GM12878 (cell line): ENCODE results near the gene SLC23A2. TPM values are rescaled to one million over a fixed set of nuclear protein-coding genes. Genes with fewer than 3 reads are reported as not detected.

ENCODE experiments used
- ATAC-seq: fragments of 200-7000 bp; cut with Tn5 transposase; 3 replicates; pipeline ENCODE4 v1.9.1; 2020; ENCODE audit warnings: mild to moderate bottlenecking, moderate library complexity
- BruUV-seq: library from RNA; stranded (reverse); fragments of 400-500 nt; replicated peaks from 2 replicates; lab custom pipeline; 2021; lab: Mats Ljungman, UMichigan
- CTCF ChIA-PET: fragments of 300-600 bp; sonication (Branson Sonifier 250); formaldehyde crosslinking; extraction: SDS; loops from one replicate; lab custom pipeline; 2021; ENCODE audit warnings: inconsistent platforms; lab: Yijun Ruan, JAX
- POLR2A ChIA-PET: fragments of 350-600 bp; formaldehyde crosslinking; extraction: SDS; loops from one replicate; lab custom pipeline; 2021; ENCODE audit warnings: inconsistent platforms; lab: Charles Lee
- RAD21 ChIA-PET: fragments of 300-600 bp; sonication (Branson Sonifier 250); formaldehyde crosslinking; loops from one replicate; lab custom pipeline; 2023; ENCODE audit warnings: antibody characterized with exemption; ENCODE audit not compliant: unreplicated experiment; lab: Charles Lee
- SMC1A ChIA-PET: fragments of 300-600 bp; sonication (Branson Sonifier 250); formaldehyde crosslinking; loops from one replicate; lab custom pipeline; 2023; ENCODE audit not compliant: unreplicated experiment, uncharacterized antibody; lab: Charles Lee
- DNase-seq: peaks from one replicate; pipeline ENCODE4 v3.0.0-alpha.2; 2011; ENCODE audit warnings: low read depth, low spot score
- FAIRE-seq: peaks from 3 replicates; lab custom pipeline; 2011; peaks lifted over from hg19 to GRCh38; lab: Jason Lieb, UNC
- H2AFZ ChIP-seq: 2 replicates; pipeline ENCODE4 v1.6.0; 2011; ENCODE audit warnings: low read depth, low read length, control low read depth; ENCODE audit not compliant: control insufficient read depth
- H3K27ac ChIP-seq: 2 replicates; pipeline ENCODE4 v1.5.1; 2011; ENCODE audit warnings: control low read depth; ENCODE audit not compliant: control insufficient read depth, insufficient read depth
- H3K27me3 ChIP-seq, 2 experiments: replicated peaks in 1 of 2; 2 replicates each; pipeline versions ENCODE4 v1.6.0 to v1.6.1; 2011; ENCODE audit warnings: low read length in 1 of 2; ENCODE audit not compliant: control insufficient read depth in 2 of 2, insufficient read depth in 2 of 2
- H3K36me3 ChIP-seq, 2 experiments: 2 replicates each; pipeline ENCODE4 v1.5.1; 2011; ENCODE audit warnings: low read length in 1 of 2; ENCODE audit not compliant: control insufficient read depth in 2 of 2, insufficient read depth in 2 of 2
- H3K4me1 ChIP-seq: 2 replicates; pipeline ENCODE4 v1.6.1; 2011; ENCODE audit warnings: mild to moderate bottlenecking, low read length, moderate library complexity, mixed read lengths; ENCODE audit not compliant: control insufficient read depth, insufficient read depth
- H3K4me2 ChIP-seq: 2 replicates; pipeline ENCODE4 v1.6.0; 2011; ENCODE audit warnings: control low read depth; ENCODE audit not compliant: control insufficient read depth, insufficient read depth
- H3K4me3 ChIP-seq: fragments of 200-600 bp; sonication (generic); 2 replicates; pipeline ENCODE4 v1.5.1; 2016
- H3K79me2 ChIP-seq: 2 replicates; pipeline ENCODE4 v1.6.0; 2011; ENCODE audit warnings: low read length; ENCODE audit not compliant: control insufficient read depth, insufficient read depth
- H3K9ac ChIP-seq: 2 replicates; pipeline ENCODE4 v1.8.0; 2011; ENCODE audit warnings: low read length, control low read depth, mixed read lengths; ENCODE audit not compliant: control insufficient read depth, insufficient read depth
- H3K9me3 ChIP-seq: replicated peaks from 3 replicates; pipeline ENCODE4 v1.5.1; 2011; ENCODE audit warnings: mild to moderate bottlenecking, low read length; ENCODE audit not compliant: control insufficient read depth, insufficient read depth
- H4K20me1 ChIP-seq: 2 replicates; pipeline ENCODE4 v1.6.0; 2011; ENCODE audit not compliant: control insufficient read depth, insufficient read depth
- CBX5 ChIP-seq: sonication (generic); IDR thresholded peaks from 2 replicates; pipeline ENCODE4 v1.6.1; 2016; ENCODE audit warnings: low read depth, moderate library complexity, mild to moderate bottlenecking, inconsistent platforms
- EGR1 ChIP-seq, 2 experiments: IDR thresholded peaks; 1 replicate in 1 of 2; 2 replicates in 1 of 2; pipeline ENCODE4 v1.6.1; 2011 to 2012; ENCODE audit warnings: low read depth in 2 of 2, low read length in 2 of 2, borderline replicate concordance in 1 of 2, mild to moderate bottlenecking in 1 of 2, moderate library complexity in 1 of 2
- NFIC ChIP-seq: IDR thresholded peaks from 2 replicates; pipeline ENCODE4 v1.6.1; 2012; ENCODE audit warnings: low read depth, mild to moderate bottlenecking, inconsistent platforms, low read length, moderate library complexity
- NR2C1 ChIP-seq: fragments of 450-650 bp; IDR thresholded peaks from 2 replicates; pipeline ENCODE4 v1.6.1; 2017; ENCODE audit warnings: antibody characterized with exemption, mild to moderate bottlenecking, moderate library complexity
- POU2F2 ChIP-seq: IDR thresholded peaks from 3 replicates; pipeline ENCODE4 v1.6.1; 2011; ENCODE audit warnings: low read depth, mild to moderate bottlenecking, low read length, borderline replicate concordance
- RAD51 ChIP-seq: fragments of 450-650 bp; IDR thresholded peaks from 2 replicates; pipeline ENCODE4 v1.6.1; 2016; ENCODE audit warnings: moderate library complexity, mild to moderate bottlenecking, inconsistent platforms
- RUNX3 ChIP-seq: IDR thresholded peaks from 2 replicates; pipeline ENCODE4 v1.6.1; 2012; ENCODE audit warnings: low read length, inconsistent platforms
- SMAD1 ChIP-seq: fragments of 450-650 bp; IDR thresholded peaks from 2 replicates; pipeline ENCODE4 v1.6.1; 2018; ENCODE audit warnings: mild to moderate bottlenecking, low read depth; ENCODE audit not compliant: partially characterized antibody
- SMAD5 ChIP-seq: IDR thresholded peaks from 2 replicates; pipeline ENCODE4 v1.6.1; 2016; ENCODE audit warnings: antibody characterized with exemption, low read depth
- SPI1 ChIP-seq: IDR thresholded peaks from 2 replicates; pipeline ENCODE4 v1.6.1; 2011; ENCODE audit warnings: low read depth, mild to moderate bottlenecking, low read length, moderate library complexity, borderline replicate concordance; ENCODE audit not compliant: insufficient read depth
- WGBS: methylation state at CpG from one replicate; pipeline ENCODE4 v1.1.6; 2016; ENCODE audit warnings: low lambda C conversion rate; ENCODE audit not compliant: insufficient replicate concordance, insufficient coverage; ENCODE audit errors: missing lambda C conversion rate; 5-methylcytosine and 5-hydroxymethylcytosine counted together
- in situ Hi-C: fragments of 300-500 bp; cut with MboI; formaldehyde crosslinking; loops from 9 replicates; pipeline ENCODE4 v1.14.3; 2018; ENCODE audit warnings: mixed read lengths
- intact Hi-C: fragments of 100-400 bp; cut with micrococcal nuclease; formaldehyde crosslinking; loops from one replicate; pipeline ENCODE4 v1.14.2; 2022; ENCODE audit not compliant: unreplicated experiment
- polyA plus RNA-seq, 11 experiments: library from polyadenylated mRNA; depleted of rRNA in 4 of 11; unstranded in 6 of 11; stranded (reverse) in 5 of 11; fragments of >200 nt; fragmentation: Nextera tagmentation in 4 of 11; fragmentation: Illumina TruSeq in 1 of 11; extraction: Ambion mirVana in 4 of 11; extraction: Trizol in 1 of 11; gene quantifications; 1 replicate in 1 of 11; 2 replicates in 10 of 11; pipeline versions ENCODE4 v1.2.1 to v1.2.3, GENCODE V29; 2011 to 2016; ENCODE audit warnings: inconsistent platforms in 2 of 11, missing spikeins in 2 of 11, low read depth in 1 of 11
- total RNA-seq, 4 experiments: library from RNA; depleted of rRNA in 3 of 4; stranded (reverse); fragments of >200 nt in 3 of 4; fragmentation: Illumina TruSeq in 1 of 4; extraction: Trizol in 1 of 4; gene quantifications; 2 replicates each; pipeline versions ENCODE4 v1.2.1 to v1.2.3, GENCODE V29; 2013 to 2021
- TF ChIP-seq, protein P1 (sequence below): IDR thresholded peaks from 2 replicates; pipeline ENCODE4 v1.6.1; 2011; ENCODE audit warnings: borderline replicate concordance, low read depth, mild to moderate bottlenecking, moderate library complexity, low read length; ENCODE audit not compliant: insufficient read depth, poor library complexity, severe bottlenecking
- TF ChIP-seq, protein P2 (sequence below): IDR thresholded peaks from 2 replicates; pipeline ENCODE4 v1.6.1; 2012; ENCODE audit warnings: low read depth, low read length, improper control_type of control experiment

SLC23A2 gene
- total and polyA plus RNA-seq, 10 of the 15 experiments (the other 5 are each of a cell fraction or from before 2014, with no cell fraction given) = 4.4 to 56.1 (median 35.5) TPM

DNA sequence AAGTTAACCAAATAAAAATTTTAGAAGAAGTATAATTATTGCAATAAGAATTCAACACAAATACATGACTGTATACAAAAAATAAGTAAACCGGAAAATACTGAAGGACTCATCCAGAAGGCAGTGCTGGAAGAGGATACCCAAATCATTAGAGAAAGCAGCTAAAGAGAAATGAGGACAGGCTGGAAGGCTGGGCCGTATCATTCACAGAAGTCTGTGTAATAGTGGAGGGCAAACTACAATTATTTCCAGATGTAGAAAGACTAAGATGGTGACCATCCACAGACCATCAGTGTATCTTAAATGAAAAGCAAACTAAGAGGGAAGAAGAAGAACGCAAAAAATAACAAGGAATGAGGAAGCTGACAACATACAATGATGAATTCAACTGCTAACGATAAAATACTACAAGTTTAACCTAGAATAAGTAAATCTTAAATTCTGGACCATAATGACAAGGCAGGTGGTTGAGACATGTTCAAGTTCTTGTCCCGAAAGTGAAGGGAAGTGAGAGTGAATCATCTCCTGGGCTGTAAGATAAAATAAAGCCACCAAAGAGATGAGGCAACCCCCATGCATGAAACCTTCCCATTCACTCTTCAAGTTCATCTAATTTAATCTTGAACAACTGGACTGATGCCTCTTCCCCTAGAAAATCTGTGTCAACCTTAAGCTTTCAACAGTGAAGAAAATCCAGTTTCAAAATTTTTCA, 71.5 kb downstream of the SLC23A2 start (continued):
- TF ChIP-seq, protein P1, sequence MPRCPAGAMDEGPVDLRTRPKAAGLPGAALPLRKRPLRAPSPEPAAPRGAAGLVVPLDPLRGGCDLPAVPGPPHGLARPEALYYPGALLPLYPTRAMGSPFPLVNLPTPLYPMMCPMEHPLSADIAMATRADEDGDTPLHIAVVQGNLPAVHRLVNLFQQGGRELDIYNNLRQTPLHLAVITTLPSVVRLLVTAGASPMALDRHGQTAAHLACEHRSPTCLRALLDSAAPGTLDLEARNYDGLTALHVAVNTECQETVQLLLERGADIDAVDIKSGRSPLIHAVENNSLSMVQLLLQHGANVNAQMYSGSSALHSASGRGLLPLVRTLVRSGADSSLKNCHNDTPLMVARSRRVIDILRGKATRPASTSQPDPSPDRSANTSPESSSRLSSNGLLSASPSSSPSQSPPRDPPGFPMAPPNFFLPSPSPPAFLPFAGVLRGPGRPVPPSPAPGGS = no peak
- TF ChIP-seq RUNX3 = peak; percentile 15; the same call in 1 of the 2 replicates
- peak; percentile 52; the same call in 1 of the 2 replicates for TF ChIP-seq SPI1
- no peak for TF ChIP-seq SMAD5
- TF ChIP-seq POU2F2 = no peak
- TF ChIP-seq, protein P2, sequence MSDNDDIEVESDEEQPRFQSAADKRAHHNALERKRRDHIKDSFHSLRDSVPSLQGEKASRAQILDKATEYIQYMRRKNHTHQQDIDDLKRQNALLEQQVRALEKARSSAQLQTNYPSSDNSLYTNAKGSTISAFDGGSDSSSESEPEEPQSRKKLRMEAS = no peak
- TF ChIP-seq EGR1 (IDR thresholded peaks at IDR 0.05; ENCODE audit: borderline replicate concordance in 1 of 2, low read depth in 2 of 2, low read length in 2 of 2) = no peak
- TF ChIP-seq CBX5 = no peak

DNA sequence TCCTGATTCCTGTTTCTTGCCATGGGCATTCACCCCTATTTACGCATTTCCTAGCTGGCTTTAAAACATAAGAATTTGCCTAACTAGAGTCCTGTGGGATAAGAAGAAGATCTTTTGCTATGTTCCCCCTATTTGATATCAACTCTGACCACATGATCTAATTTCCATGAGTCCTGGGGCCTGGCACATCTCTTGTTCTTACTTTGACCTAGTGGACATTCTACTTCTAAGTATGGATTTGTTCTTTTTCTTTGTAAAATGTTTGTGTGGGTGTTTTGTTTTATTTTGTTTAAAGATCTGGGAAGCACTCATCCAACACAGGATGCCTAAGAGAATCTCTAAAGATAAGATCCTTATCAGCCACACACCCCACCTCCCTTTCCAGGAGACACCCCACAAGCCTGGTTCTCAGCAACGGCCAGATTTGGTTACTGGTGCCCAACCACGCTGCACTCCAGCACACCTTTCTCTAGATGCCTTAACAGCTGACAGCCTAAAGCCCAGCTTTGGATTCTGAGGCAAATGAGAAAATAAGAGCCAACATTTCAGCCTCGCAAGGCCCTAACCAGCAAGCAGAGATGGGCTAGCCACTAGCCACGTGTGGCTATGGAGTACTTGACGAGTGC, 74.7 kb downstream of the SLC23A2 start:
- 95% methylated on average over 6 of the region's 6 CpGs for WGBS
- TF ChIP-seq SMAD1 (no peak), RAD51 (no peak), NR2C1 (no peak), NFIC (no peak)
- TF ChIP-seq, all 136 proteins: peak for 0
- H3K4me3 ChIP-seq = no peak overlapping the region
- H3K36me3 ChIP-seq = peaks cover 0 to 14% of the 10 kb centered on the region in 2 experiments; a peak in 2 of 4 replicates
- no peaks in the 10 kb centered on the region for H3K27me3 ChIP-seq
- no peak overlapping the region for H3K9ac ChIP-seq
- ChIA-PET SMC1A (interaction anchor here (1.2 kb wide), 1 partner anchor 16 kb away, joined by 3 read pairs; no protein-coding TSS in a partner anchor), RAD21 (interaction anchor here (0.7 kb wide), 1 partner anchor 298 kb away, joined by 3 read pairs; no protein-coding TSS in a partner anchor), CTCF (interaction anchor here (1.8 kb wide), 1 partner anchor 174 kb away, joined by 4 read pairs; no protein-coding TSS in a partner anchor), POLR2A (interaction anchor here (0.7 kb wide), 1 partner anchor 137 kb away, joined by 8 read pairs; no protein-coding TSS in a partner anchor)
- peaks cover 3% of the 10 kb centered on the region; the same call in 1 of the 2 replicates for H3K4me1 ChIP-seq
- no peak overlapping the region for H3K4me2 ChIP-seq
- FAIRE-seq = peak; percentile 13
- no peak overlapping the region for H2AFZ ChIP-seq
- ATAC-seq = no peak
- DNase-seq = no peak
- in situ Hi-C loops = no loop called here
- BruUV-seq = no TSS peak
- H3K9me3 ChIP-seq = no peaks in the 10 kb centered on the region
- H3K79me2 ChIP-seq = no peaks in the 10 kb centered on the region
- no peak overlapping the region for H3K27ac ChIP-seq
- no peaks in the 10 kb centered on the region for H4K20me1 ChIP-seq
- intact Hi-C loops = no loop called here
